Mesendoderm (in vitro differentiated cells): ENCODE data around the gene HMGA1.

ENCODE experiments used
- DNase-seq: peaks from one replicate; pipeline ENCODE4 v3.0.0; 2013
- H2AK5ac ChIP-seq: 2 replicates; pipeline ENCODE4 v1.6.1; 2013; ENCODE audit warnings: low read length, inconsistent platforms
- H2BK120ac ChIP-seq: 2 replicates; pipeline ENCODE4 v1.6.1; 2013; ENCODE audit warnings: low read depth, mild to moderate bottlenecking, low read length, moderate library complexity, mixed read lengths
- H2BK15ac ChIP-seq: replicated peaks from 2 replicates; pipeline ENCODE4 v1.6.1; 2013; ENCODE audit warnings: low read depth, mild to moderate bottlenecking, moderate library complexity
- H2BK5ac ChIP-seq: 2 replicates; pipeline ENCODE4 v1.6.1; 2013; ENCODE audit warnings: low read length, inconsistent platforms
- H3K18ac ChIP-seq: 2 replicates; pipeline ENCODE4 v1.6.1; 2013; ENCODE audit warnings: mild to moderate bottlenecking, low read length, mixed read lengths
- H3K23ac ChIP-seq: one replicate; pipeline ENCODE4 v1.6.1; 2013; ENCODE audit warnings: low read length
- H3K27ac ChIP-seq: 2 replicates; pipeline ENCODE4 v1.5.1; 2013; ENCODE audit warnings: low read depth, mild to moderate bottlenecking, inconsistent platforms, low read length, moderate library complexity
- H3K27me3 ChIP-seq: 2 replicates; pipeline ENCODE4 v1.6.1; 2013; ENCODE audit warnings: low read length, control low read depth, mild to moderate bottlenecking, inconsistent platforms; ENCODE audit not compliant: insufficient read depth, poor library complexity
- H3K36me3 ChIP-seq: 2 replicates; pipeline ENCODE4 v1.6.1; 2013; ENCODE audit warnings: low read length, inconsistent platforms; ENCODE audit not compliant: control insufficient read depth, insufficient read depth
- H3K4ac ChIP-seq: one replicate; pipeline ENCODE4 v1.6.1; 2013; ENCODE audit warnings: low read depth, mild to moderate bottlenecking, low read length, moderate library complexity
- H3K4me1 ChIP-seq: 2 replicates; pipeline ENCODE4 v1.6.1; 2013; ENCODE audit warnings: low read depth, low read length, inconsistent platforms; ENCODE audit not compliant: control insufficient read depth
- H3K4me2 ChIP-seq: 2 replicates; pipeline ENCODE4 v1.6.1; 2013; ENCODE audit warnings: low read length
- H3K4me3 ChIP-seq: 2 replicates; pipeline ENCODE4 v1.5.1; 2013; ENCODE audit warnings: mild to moderate bottlenecking, low read length
- H3K56ac ChIP-seq: one replicate; pipeline ENCODE4 v1.6.1; 2013; ENCODE audit warnings: low read length
- H3K79me1 ChIP-seq: 2 replicates; pipeline ENCODE4 v1.6.1; 2013; ENCODE audit warnings: low read length, inconsistent platforms
- H3K79me2 ChIP-seq: 2 replicates; pipeline ENCODE4 v1.6.1; 2013; ENCODE audit warnings: mild to moderate bottlenecking, low read length; ENCODE audit not compliant: control insufficient read depth, insufficient read depth
- H3K9ac ChIP-seq: 2 replicates; pipeline ENCODE4 v1.6.1; 2013; ENCODE audit warnings: low read length, inconsistent platforms
- H4K5ac ChIP-seq: one replicate; pipeline ENCODE4 v1.6.1; 2013; ENCODE audit warnings: low read length
- H4K8ac ChIP-seq: one replicate; pipeline ENCODE4 v1.6.1; 2013; ENCODE audit warnings: low read depth, mild to moderate bottlenecking, control low read depth, low read length, moderate library complexity
- WGBS: extraction: QIAGEN DNeasy Blood & Tissue Kit; methylation state at CpG from one replicate; pipeline ENCODE4 v1.1.7; 2013; ENCODE audit warnings: low lambda C conversion rate, missing lambda C conversion rate; ENCODE audit not compliant: insufficient coverage; ENCODE audit errors: extremely low coverage; 5-methylcytosine and 5-hydroxymethylcytosine counted together

Gene HMGA1

GRCh38 chr6:34276191-34276590, 39.5 kb downstream of the HMGA1 start:
- Histone ChIP-seq H3K4me3 (no peak overlapping the region), H3K27me3 (no peaks in the 10 kb centered on the region), H3K79me2 (no peaks in the 10 kb centered on the region), H3K36me3 (no peaks in the 10 kb centered on the region), H3K27ac (no peak overlapping the region), H2BK15ac (no peak overlapping the region), H3K4me2 (no peak overlapping the region), H3K4me1 (no peaks in the 10 kb centered on the region), H3K18ac (no peak overlapping the region), H3K4ac (no peak overlapping the region), H3K56ac (no peak overlapping the region), H3K9ac (no peak overlapping the region), H4K8ac (no peak overlapping the region), H2AK5ac (no peak overlapping the region), H3K79me1 (no peaks in the 10 kb centered on the region), H2BK120ac (no peak overlapping the region), H2BK5ac (no peak overlapping the region), H4K5ac (no peak overlapping the region), H3K23ac (no peak overlapping the region)
- no CpG with 5 or more reads among the region's 5 CpGs for WGBS
- DNase-seq, result no peak

- H3K56ac ChIP-seq, result no peak overlapping the region
- no peak overlapping the region for H2BK15ac ChIP-seq
- no peak overlapping the region for H3K4me2 ChIP-seq
- H3K18ac ChIP-seq, result no peak overlapping the region
- H3K36me3 ChIP-seq, result no peaks in the 10 kb centered on the region
- no peak overlapping the region for H3K27ac ChIP-seq
- no peaks in the 10 kb centered on the region for H3K79me1 ChIP-seq
- H3K27me3 ChIP-seq, result no peaks in the 10 kb centered on the region
- WGBS, result no CpG with 5 or more reads among the region's 10 CpGs
- H3K4me1 ChIP-seq, result no peaks in the 10 kb centered on the region
- no peak overlapping the region for H3K4me3 ChIP-seq
- H3K79me2 ChIP-seq, result no peaks in the 10 kb centered on the region
- no peak overlapping the region for H2BK120ac ChIP-seq
- no peak overlapping the region for H3K9ac ChIP-seq
- H2BK5ac ChIP-seq, result no peak overlapping the region
- H4K8ac ChIP-seq, result no peak overlapping the region
- H4K5ac ChIP-seq, result no peak overlapping the region
- no peak for DNase-seq
- H3K23ac ChIP-seq, result no peak overlapping the region
- H2AK5ac ChIP-seq, result no peak overlapping the region
- H3K4ac ChIP-seq, result no peak overlapping the region
Measured at GRCh38 chr6:34276881-34277762, 40.4 kb downstream of the HMGA1 start.

GRCh38 chr6:34277763-34278112, 41.1 kb downstream of the HMGA1 start:
- Histone ChIP-seq H3K36me3 (no peaks in the 10 kb centered on the region), H3K4me2 (no peak overlapping the region), H3K79me2 (no peaks in the 10 kb centered on the region), H3K79me1 (no peaks in the 10 kb centered on the region), H3K18ac (no peak overlapping the region), H3K9ac (no peak overlapping the region), H2BK5ac (no peak overlapping the region), H2BK120ac (no peak overlapping the region), H3K4me3 (no peak overlapping the region), H4K8ac (no peak overlapping the region), H3K4ac (no peak overlapping the region), H3K56ac (no peak overlapping the region), H3K27ac (no peak overlapping the region), H3K4me1 (no peaks in the 10 kb centered on the region), H2AK5ac (no peak overlapping the region), H3K23ac (no peak overlapping the region), H4K5ac (no peak overlapping the region), H2BK15ac (no peak overlapping the region), H3K27me3 (no peaks in the 10 kb centered on the region)
- WGBS, result no CpG with 5 or more reads among the region's 4 CpGs
- DNase-seq, result no peak

- H4K5ac ChIP-seq, result no peak overlapping the region
- WGBS, result no CpG with 5 or more reads among the region's 5 CpGs
- no peak overlapping the region for H3K4ac ChIP-seq
- no peak overlapping the region for H4K8ac ChIP-seq
- no peak overlapping the region for H3K27ac ChIP-seq
- H3K4me1 ChIP-seq, result no peaks in the 10 kb centered on the region
- no peaks in the 10 kb centered on the region for H3K79me2 ChIP-seq
- no peaks in the 10 kb centered on the region for H3K79me1 ChIP-seq
- H3K9ac ChIP-seq, result no peak overlapping the region
- no peaks in the 10 kb centered on the region for H3K36me3 ChIP-seq
- no peak overlapping the region for H3K18ac ChIP-seq
- DNase-seq, result no peak
- H3K4me3 ChIP-seq, result no peak overlapping the region
- no peaks in the 10 kb centered on the region for H3K27me3 ChIP-seq
- H3K56ac ChIP-seq, result no peak overlapping the region
- H2BK15ac ChIP-seq, result no peak overlapping the region
- no peak overlapping the region for H3K23ac ChIP-seq
- no peak overlapping the region for H3K4me2 ChIP-seq
- H2AK5ac ChIP-seq, result no peak overlapping the region
- H2BK120ac ChIP-seq, result no peak overlapping the region
- H2BK5ac ChIP-seq, result no peak overlapping the region
Measured at GRCh38 chr6:34278833-34279232, 42.2 kb downstream of the HMGA1 start.

GRCh38 chr6:34280216-34280615, 43.5 kb downstream of the HMGA1 start:
- Histone ChIP-seq H2AK5ac (no peak overlapping the region), H2BK120ac (no peak overlapping the region), H4K8ac (no peak overlapping the region), H3K4me2 (no peak overlapping the region), H3K27me3 (no peaks in the 10 kb centered on the region), H3K4me3 (no peak overlapping the region), H4K5ac (no peak overlapping the region), H3K79me1 (no peaks in the 10 kb centered on the region), H3K27ac (no peak overlapping the region), H3K23ac (no peak overlapping the region), H3K4me1 (no peaks in the 10 kb centered on the region), H3K4ac (no peak overlapping the region), H3K18ac (no peak overlapping the region), H3K36me3 (no peaks in the 10 kb centered on the region), H3K79me2 (no peaks in the 10 kb centered on the region), H2BK15ac (no peak overlapping the region), H3K56ac (no peak overlapping the region), H2BK5ac (no peak overlapping the region), H3K9ac (no peak overlapping the region)
- no peak for DNase-seq
- WGBS, result no CpG with 5 or more reads among the region's 4 CpGs
